Neural progenitor cell (in vitro differentiated cells): ENCODE results near the gene P4HA2. TPM values are rescaled to one million over a fixed set of nuclear protein-coding genes. Genes with fewer than 3 reads are reported as not detected.
A peak's percentile ranks its signal among the peaks of the same experiment; 100 is the strongest.

ENCODE experiments used
- DNase-seq: peaks from one replicate; pipeline ENCODE4 v3.0.0-alpha.2; 2016; ENCODE audit warnings: low spot score
- H2AFZ ChIP-seq: fragments of 200-600 bp; sonication (generic); replicated peaks from 2 replicates; pipeline ENCODE4 v1.6.1; 2016; ENCODE audit warnings: antibody characterized with exemption
- H3F3A ChIP-seq: fragments of 200-600 bp; sonication (generic); 2 replicates; pipeline ENCODE4 v1.6.1; 2016; ENCODE audit warnings: antibody characterized with exemption, low read depth
- H3K27ac ChIP-seq: fragments of 200-600 bp; sonication (generic); 2 replicates; pipeline ENCODE4 v1.5.1; 2016; ENCODE audit warnings: mild to moderate bottlenecking
- H3K27me3 ChIP-seq: fragments of 200-600 bp; sonication (generic); 2 replicates; pipeline ENCODE4 v1.6.1; 2016; ENCODE audit warnings: mild to moderate bottlenecking, moderate library complexity
- H3K36me3 ChIP-seq: fragments of 200-600 bp; sonication (generic); 2 replicates; pipeline ENCODE4 v1.5.1; 2016
- H3K4me1 ChIP-seq: fragments of 200-600 bp; sonication (generic); 2 replicates; pipeline ENCODE4 v1.6.1; 2016; ENCODE audit warnings: mixed run types
- H3K4me2 ChIP-seq: fragments of 200-600 bp; sonication (generic); 2 replicates; pipeline ENCODE4 v1.6.1; 2016
- H3K4me3 ChIP-seq: fragments of 200-600 bp; sonication (generic); 2 replicates; pipeline ENCODE4 v1.5.1; 2016
- H3K79me2 ChIP-seq: fragments of 200-600 bp; sonication (generic); 2 replicates; pipeline ENCODE4 v1.6.1; 2016; ENCODE audit warnings: low read depth
- H3K9ac ChIP-seq: fragments of 200-600 bp; sonication (generic); 2 replicates; pipeline ENCODE4 v1.6.1; 2016
- H3K9me3 ChIP-seq: fragments of 200-600 bp; sonication (generic); 2 replicates; pipeline ENCODE4 v1.5.1; 2016; ENCODE audit warnings: low read depth
- H4K20me1 ChIP-seq: fragments of 200-600 bp; sonication (generic); 2 replicates; pipeline ENCODE4 v1.6.1; 2016; ENCODE audit warnings: low read depth
- H3K27ac Mint-ChIP-seq: 3 replicates; pipeline ENCODE4 v1.8.0; 2021; ENCODE audit warnings: mixed read lengths
- H3K27me3 Mint-ChIP-seq: 2 replicates; pipeline ENCODE4 v1.8.0; 2022; ENCODE audit warnings: low read depth, mild to moderate bottlenecking, inconsistent platforms, moderate library complexity, mixed read lengths; ENCODE audit not compliant: insufficient read depth
- H3K36me3 Mint-ChIP-seq: 3 replicates; pipeline ENCODE4 v1.8.0; 2021; ENCODE audit warnings: mixed read lengths
- H3K4me1 Mint-ChIP-seq: 3 replicates; pipeline ENCODE4 v1.8.0; 2021; ENCODE audit warnings: mixed read lengths
- H3K4me3 Mint-ChIP-seq: 3 replicates; pipeline ENCODE4 v1.8.0; 2021; ENCODE audit warnings: mild to moderate bottlenecking, moderate library complexity, mixed read lengths
- H3K9me3 Mint-ChIP-seq: 3 replicates; pipeline ENCODE4 v1.8.0; 2020; ENCODE audit warnings: mixed read lengths
- EZH2 ChIP-seq: fragments of 200-600 bp; sonication (generic); IDR thresholded peaks from 2 replicates; pipeline ENCODE4 v1.6.1; 2017; ENCODE audit warnings: antibody characterized with exemption, mild to moderate bottlenecking, moderate library complexity
- EZH2phosphoT487 ChIP-seq: fragments of 200-600 bp; sonication (generic); IDR thresholded peaks from 2 replicates; pipeline ENCODE4 v1.6.1; 2017; ENCODE audit warnings: antibody characterized with exemption
- total RNA-seq: library from RNA; depleted of rRNA; stranded (reverse); fragments of >200 nt; gene quantifications from 2 replicates; pipeline ENCODE4 v1.2.3, GENCODE V29; 2015; ENCODE audit warnings: low replicate concordance
- TF ChIP-seq, protein P1 (sequence below): fragments of 200-600 bp; sonication (generic); IDR thresholded peaks from 2 replicates; pipeline ENCODE4 v1.5.1; 2017; ENCODE audit warnings: antibody characterized with exemption, mild to moderate bottlenecking

P4HA2 gene
- total RNA-seq, 1 donor from 2014 or later, result 15.9 TPM

DNA sequence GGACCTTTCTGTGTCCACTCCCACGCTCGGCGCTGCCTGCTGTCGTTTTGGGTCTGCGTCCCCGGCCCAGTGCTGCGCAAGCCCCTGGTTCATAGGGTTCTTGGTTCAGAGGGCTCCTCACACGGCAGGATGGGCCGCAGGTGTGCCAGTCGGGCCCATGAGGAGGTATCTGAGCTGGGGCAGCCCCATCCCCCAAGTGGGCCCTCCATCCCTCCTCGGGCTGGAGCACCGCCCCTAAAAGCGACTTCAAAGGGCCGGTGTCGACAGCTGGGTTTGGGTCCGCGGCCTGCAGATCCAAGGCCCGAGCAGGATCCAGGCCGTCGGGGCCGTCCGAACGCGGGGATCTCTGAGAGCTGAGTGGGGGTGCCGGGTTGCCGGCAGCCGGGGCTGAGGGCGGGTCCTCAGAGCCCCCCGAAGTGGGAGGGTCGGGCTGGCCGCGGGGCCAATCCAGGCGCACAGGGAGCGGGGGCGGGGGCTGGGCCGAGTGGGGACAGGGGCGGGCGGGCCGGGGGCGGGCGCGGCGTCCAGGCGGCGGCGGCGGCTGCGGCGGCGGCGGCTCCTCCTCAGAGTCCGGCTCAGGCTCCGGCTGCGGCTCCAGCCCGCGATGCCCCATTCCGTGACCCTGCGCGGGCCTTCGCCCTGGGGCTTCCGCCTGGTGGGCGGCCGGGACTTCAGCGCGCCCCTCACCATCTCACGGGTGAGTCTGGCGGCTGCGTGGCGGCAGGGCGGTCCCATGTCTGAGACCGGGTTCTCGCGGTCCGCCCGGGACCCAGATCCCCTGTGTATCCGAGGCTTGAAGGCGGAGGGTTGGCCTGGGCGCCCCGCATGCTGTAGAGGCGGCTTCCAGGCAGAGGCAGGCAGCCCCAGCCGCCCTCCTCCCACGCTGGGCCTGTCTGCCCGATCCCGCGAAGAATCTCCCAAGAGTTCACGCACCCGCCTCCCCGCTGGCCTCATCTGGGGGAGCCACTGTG, 29.8 kb upstream of the P4HA2 start, which contains the start of gene PDLIM4:
Gene PDLIM4, plus strand, starts transcription at position 566 of the 971 bp plus-strand sequence. Its CDS starts 39 bp downstream, at position 605.
- Histone ChIP-seq H3K27ac (no peak within 1 kb of the TSS), H3K27me3 (peaks cover 19% of the 10 kb centered on the region), H3K4me1 (peaks cover 13% of the 10 kb centered on the region), H3K4me2 (peak within 1 kb of the TSS; percentile 100), H3F3A (no peaks in the 10 kb centered on the region), H2AFZ (peak within 1 kb of the TSS; percentile 98), H3K9me3 (no peaks in the 10 kb centered on the region), H3K36me3 (no peaks in the 10 kb centered on the region), H3K9ac (peak within 1 kb of the TSS; percentile 42), H3K4me3 (peak within 1 kb of the TSS; percentile 78), H3K79me2 (no peaks in the 10 kb centered on the region), H4K20me1 (no peaks in the 10 kb centered on the region)
- H3K4me3 Mint-ChIP-seq, result peak within 1 kb of the TSS; percentile 82
- no peaks in the 10 kb centered on the region for H3K9me3 Mint-ChIP-seq
- peak; percentile 92 for DNase-seq
- TF ChIP-seq, protein P1, sequence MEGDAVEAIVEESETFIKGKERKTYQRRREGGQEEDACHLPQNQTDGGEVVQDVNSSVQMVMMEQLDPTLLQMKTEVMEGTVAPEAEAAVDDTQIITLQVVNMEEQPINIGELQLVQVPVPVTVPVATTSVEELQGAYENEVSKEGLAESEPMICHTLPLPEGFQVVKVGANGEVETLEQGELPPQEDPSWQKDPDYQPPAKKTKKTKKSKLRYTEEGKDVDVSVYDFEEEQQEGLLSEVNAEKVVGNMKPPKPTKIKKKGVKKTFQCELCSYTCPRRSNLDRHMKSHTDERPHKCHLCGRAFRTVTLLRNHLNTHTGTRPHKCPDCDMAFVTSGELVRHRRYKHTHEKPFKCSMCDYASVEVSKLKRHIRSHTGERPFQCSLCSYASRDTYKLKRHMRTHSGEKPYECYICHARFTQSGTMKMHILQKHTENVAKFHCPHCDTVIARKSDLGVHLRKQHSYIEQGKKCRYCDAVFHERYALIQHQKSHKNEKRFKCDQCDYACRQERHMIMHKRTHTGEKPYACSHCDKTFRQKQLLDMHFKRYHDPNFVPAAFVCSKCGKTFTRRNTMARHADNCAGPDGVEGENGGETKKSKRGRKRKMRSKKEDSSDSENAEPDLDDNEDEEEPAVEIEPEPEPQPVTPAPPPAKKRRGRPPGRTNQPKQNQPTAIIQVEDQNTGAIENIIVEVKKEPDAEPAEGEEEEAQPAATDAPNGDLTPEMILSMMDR, result no peak
- TF ChIP-seq EZH2 (no peak), EZH2phosphoT487 (no peak)
- H3K36me3 Mint-ChIP-seq, result peaks cover 8% of the 10 kb centered on the region
- peaks cover 29% of the 10 kb centered on the region for H3K4me1 Mint-ChIP-seq
- peaks cover 7% of the 10 kb centered on the region for H3K27me3 Mint-ChIP-seq
- H3K27ac Mint-ChIP-seq, result peak within 1 kb of the TSS; percentile 29

- peak overlapping the region; percentile 98 for H2AFZ ChIP-seq
- peaks cover 13% of the 10 kb centered on the region for H3K4me1 ChIP-seq
- H3F3A ChIP-seq, result no peaks in the 10 kb centered on the region
- H3K79me2 ChIP-seq, result no peaks in the 10 kb centered on the region
- H3K27ac ChIP-seq, result no peak overlapping the region
- Mint-ChIP-seq H3K36me3 (peaks cover 6% of the 10 kb centered on the region), H3K27me3 (peaks cover 8% of the 10 kb centered on the region), H3K4me3 (peak overlapping the region; percentile 82), H3K27ac (no peak overlapping the region), H3K9me3 (no peaks in the 10 kb centered on the region), H3K4me1 (peaks cover 29% of the 10 kb centered on the region)
- H3K9me3 ChIP-seq, result no peaks in the 10 kb centered on the region
- peak overlapping the region; percentile 86 for H3K4me2 ChIP-seq
- DNase-seq, result no peak
- H3K4me3 ChIP-seq, result peak overlapping the region; percentile 78
- peaks cover 19% of the 10 kb centered on the region for H3K27me3 ChIP-seq
- no peak overlapping the region for H3K9ac ChIP-seq
- no peak for TF ChIP-seq EZH2
- TF ChIP-seq, protein P1, result no peak
- TF ChIP-seq EZH2phosphoT487, result no peak
- H4K20me1 ChIP-seq, result no peaks in the 10 kb centered on the region
- H3K36me3 ChIP-seq, result no peaks in the 10 kb centered on the region
These were observed 29.1 kb upstream of the P4HA2 start for GRCh38 chr5:132256783-132257130.

DNA sequence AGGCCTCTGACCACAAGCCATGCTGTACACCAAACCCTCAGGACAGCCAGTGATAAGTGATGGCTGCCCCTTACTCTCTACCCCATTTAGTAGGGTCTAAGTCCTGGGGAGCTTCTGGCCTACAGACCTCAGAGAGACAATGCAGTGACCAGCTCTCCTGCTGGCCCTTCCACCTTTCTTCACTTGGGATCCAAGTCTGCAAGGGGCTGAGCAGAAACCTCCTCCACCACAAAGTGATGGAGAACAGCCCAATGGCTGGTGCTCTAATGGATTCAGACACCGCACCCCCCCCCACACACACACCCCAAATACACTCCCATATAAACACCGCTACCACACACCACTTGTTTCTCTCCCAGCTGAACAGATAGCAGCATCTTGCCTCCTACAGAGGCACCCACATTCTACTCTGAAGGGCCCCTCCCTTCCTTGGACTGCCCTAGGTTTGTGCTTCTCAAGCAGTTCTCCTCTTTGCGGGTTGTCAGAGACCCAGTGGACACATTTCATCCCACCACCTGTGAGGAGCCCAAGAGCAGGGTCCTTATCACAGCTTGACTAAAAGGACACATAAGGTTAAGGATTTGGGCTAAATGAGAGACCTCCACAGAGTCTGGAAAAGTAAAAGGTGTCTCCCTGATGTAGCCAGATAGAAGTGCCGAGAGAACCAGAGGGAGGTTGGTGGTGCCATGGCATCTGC, 28.6 kb upstream of the P4HA2 start:
- H3K9me3 Mint-ChIP-seq, result no peaks in the 10 kb centered on the region
- no peak overlapping the region for H3K27ac Mint-ChIP-seq

More for the DNA sequence above, 28.6 kb upstream of the P4HA2 start:
- Histone ChIP-seq H3K27ac (no peak overlapping the region), H3K79me2 (no peaks in the 10 kb centered on the region), H3F3A (no peaks in the 10 kb centered on the region), H3K9me3 (no peaks in the 10 kb centered on the region), H4K20me1 (no peaks in the 10 kb centered on the region), H3K4me1 (peaks cover 13% of the 10 kb centered on the region), H3K9ac (no peak overlapping the region), H3K27me3 (peaks cover 19% of the 10 kb centered on the region), H3K4me2 (no peak overlapping the region), H3K4me3 (no peak overlapping the region), H2AFZ (no peak overlapping the region), H3K36me3 (no peaks in the 10 kb centered on the region)
- Mint-ChIP-seq H3K4me1 (peaks cover 29% of the 10 kb centered on the region), H3K4me3 (peak overlapping the region; percentile 82), H3K27me3 (peaks cover 8% of the 10 kb centered on the region), H3K36me3 (peaks cover 4% of the 10 kb centered on the region)
- TF ChIP-seq EZH2 (no peak), EZH2phosphoT487 (no peak)
- TF ChIP-seq, protein P1, result no peak
- DNase-seq, result no peak
